Measurements from ENCODE around the gene DCUN1D4. TPM values are rescaled to one million over a fixed set of nuclear protein-coding genes. Genes with fewer than 3 reads are reported as not detected.

The DCUN1D4 gene
- total RNA-seq, 1 donor from 2014 or later: 28.7 TPM

DNA sequence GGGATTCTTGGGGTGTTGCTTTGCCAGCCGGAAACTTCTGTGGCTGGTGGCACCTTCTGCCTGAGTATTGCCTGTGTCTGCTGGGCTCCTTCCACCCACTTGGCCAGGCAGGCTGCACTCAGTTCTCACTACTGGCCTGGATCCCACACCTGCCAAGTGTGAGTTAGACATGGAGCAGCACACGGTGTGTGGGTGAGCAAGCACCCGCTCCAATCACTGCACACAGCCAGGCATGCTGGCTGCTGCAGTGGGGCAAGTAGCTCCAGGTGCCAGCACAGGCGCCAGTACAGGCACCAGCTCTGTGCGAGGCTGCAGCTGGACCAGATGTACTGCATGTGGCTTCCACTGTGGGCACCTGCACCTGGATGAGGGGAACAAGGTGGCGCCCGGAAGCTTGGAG, 23.9 kb downstream of the DCUN1D4 start:
- DNase-seq (ENCODE audit: low read depth) (no peak), FAIRE-seq (no peak)
- Histone ChIP-seq H3K27me3 (ENCODE audit: control insufficient read depth, insufficient read depth, low read length) (no peaks in the 10 kb centered on the region), H3K36me3 (ENCODE audit: control insufficient read depth, insufficient read depth, low read length) (peaks cover 14% of the 10 kb centered on the region), H3K4me3 (ENCODE audit: low read depth, low read length) (no peak overlapping the region)
- TF ChIP-seq, protein P1, sequence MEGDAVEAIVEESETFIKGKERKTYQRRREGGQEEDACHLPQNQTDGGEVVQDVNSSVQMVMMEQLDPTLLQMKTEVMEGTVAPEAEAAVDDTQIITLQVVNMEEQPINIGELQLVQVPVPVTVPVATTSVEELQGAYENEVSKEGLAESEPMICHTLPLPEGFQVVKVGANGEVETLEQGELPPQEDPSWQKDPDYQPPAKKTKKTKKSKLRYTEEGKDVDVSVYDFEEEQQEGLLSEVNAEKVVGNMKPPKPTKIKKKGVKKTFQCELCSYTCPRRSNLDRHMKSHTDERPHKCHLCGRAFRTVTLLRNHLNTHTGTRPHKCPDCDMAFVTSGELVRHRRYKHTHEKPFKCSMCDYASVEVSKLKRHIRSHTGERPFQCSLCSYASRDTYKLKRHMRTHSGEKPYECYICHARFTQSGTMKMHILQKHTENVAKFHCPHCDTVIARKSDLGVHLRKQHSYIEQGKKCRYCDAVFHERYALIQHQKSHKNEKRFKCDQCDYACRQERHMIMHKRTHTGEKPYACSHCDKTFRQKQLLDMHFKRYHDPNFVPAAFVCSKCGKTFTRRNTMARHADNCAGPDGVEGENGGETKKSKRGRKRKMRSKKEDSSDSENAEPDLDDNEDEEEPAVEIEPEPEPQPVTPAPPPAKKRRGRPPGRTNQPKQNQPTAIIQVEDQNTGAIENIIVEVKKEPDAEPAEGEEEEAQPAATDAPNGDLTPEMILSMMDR (IDR thresholded peaks at IDR 0.05; ENCODE audit: insufficient read depth, low read length, severe bottlenecking): no peak

DNA sequence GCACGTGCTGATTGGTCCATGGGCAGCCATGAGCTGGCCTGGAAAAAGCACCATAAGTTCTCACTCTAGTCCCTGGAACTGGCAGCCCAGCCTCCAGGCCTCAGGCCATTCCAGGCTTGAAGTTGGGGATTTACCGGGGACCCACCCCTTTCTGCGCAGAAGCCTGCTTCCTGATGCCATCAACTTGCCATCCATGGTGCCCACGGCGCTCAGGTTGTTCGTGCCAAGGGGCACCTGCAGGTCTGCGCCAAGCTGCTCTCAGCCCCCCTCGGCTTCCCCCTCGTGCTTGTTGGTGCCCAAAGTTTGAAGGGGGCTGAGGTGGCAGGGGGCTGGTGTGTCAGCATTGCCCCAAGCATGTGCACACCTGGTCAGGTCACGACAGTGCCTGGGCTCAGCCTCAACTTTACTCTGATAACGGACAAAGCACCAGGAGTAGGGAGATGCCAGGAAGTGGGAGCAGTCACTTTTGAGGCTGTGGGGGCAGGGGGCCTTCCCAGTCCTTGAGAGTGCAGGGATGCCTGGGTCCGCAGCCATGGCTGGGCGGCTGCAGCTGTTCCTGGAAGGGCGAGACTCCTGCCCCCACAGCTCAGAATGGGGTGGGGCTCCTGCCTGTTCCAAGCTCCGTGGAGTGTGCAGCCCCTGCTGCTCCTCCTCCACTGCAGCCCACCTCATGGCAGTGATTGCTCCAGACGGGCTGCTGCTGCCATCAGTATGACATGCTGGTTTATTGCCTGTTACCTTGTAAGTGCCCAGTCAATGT, 24.9 kb downstream of the DCUN1D4 start:
- TF ChIP-seq, protein P1 (IDR thresholded peaks at IDR 0.05; ENCODE audit: insufficient read depth, low read length, severe bottlenecking): no peak
- H3K36me3 ChIP-seq (ENCODE audit: control insufficient read depth, insufficient read depth, low read length): peaks cover 20% of the 10 kb centered on the region
- H3K27me3 ChIP-seq (ENCODE audit: control insufficient read depth, insufficient read depth, low read length): no peaks in the 10 kb centered on the region
- H3K4me3 ChIP-seq (ENCODE audit: low read depth, low read length): no peak overlapping the region
- DNase-seq (ENCODE audit: low read depth): no peak
- FAIRE-seq: no peak

DNA sequence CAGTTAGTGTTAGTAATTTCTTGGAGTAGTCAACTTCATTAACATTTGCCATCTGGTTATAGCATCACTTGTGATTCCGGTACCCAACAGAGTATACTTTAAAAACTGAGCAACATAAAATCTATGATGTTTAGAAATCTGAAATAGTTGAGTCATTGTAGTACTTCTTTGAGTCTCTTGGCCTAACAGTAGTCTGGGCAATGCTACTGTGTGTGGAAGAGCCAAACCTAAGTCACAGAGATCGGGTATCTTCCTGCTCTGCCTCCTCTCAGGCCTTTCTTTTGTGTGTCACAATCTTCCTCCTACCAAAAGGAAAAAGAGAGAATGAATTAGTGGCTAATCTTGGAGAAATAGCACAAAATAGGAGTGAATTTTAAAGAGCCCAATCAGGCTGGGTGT, 25.5 kb downstream of the DCUN1D4 start:
- H3K4me3 ChIP-seq (ENCODE audit: low read depth, low read length): no peak overlapping the region
- peaks cover 22% of the 10 kb centered on the region for H3K36me3 ChIP-seq (ENCODE audit: control insufficient read depth, insufficient read depth, low read length)
- TF ChIP-seq, protein P1 (IDR thresholded peaks at IDR 0.05; ENCODE audit: insufficient read depth, low read length, severe bottlenecking): no peak
- DNase-seq (ENCODE audit: low read depth) (no peak), FAIRE-seq (no peak)
- no peaks in the 10 kb centered on the region for H3K27me3 ChIP-seq (ENCODE audit: control insufficient read depth, insufficient read depth, low read length)

DNA sequence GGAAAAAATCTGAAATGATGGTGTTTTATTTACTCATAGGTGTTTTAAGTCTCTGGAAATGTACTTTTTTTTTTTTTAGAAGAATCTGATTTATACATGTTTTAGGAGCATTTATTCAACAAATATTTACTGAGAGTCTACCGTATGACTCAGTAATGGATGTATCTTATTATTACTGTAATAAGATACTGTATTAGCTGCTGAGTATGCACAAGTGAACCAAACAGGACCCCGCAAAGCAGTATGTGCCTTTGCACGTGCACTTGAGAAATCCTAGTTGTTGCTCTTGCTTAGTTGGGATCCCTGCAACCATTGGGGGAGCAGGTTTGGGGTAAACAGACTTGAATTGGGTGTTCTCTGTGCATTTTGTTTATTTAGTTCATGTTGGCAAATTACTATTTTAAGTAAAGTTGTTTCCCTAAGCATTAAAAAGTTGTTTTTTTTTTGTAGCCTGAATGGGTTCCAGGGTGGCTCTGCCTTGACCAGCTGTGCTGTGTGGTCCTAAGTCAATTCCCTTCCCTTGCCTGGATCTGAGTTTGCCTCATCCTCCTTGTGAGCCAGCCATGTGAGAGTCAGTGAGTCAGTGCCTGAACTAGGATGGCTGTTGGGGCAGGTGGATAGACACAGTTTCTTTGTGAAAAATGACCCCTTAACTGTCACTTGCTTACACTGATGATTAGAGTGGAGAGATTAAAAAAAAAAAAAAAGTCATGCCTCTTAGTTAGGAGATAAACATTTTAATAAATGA, 27.7 kb downstream of the DCUN1D4 start:
- Histone ChIP-seq H3K4me3 (ENCODE audit: low read depth, low read length) (no peak overlapping the region), H3K27me3 (ENCODE audit: control insufficient read depth, insufficient read depth, low read length) (no peaks in the 10 kb centered on the region), H3K36me3 (ENCODE audit: control insufficient read depth, insufficient read depth, low read length) (peaks cover 24% of the 10 kb centered on the region)
- FAIRE-seq (no peak), DNase-seq (ENCODE audit: low read depth) (no peak)
- TF ChIP-seq, protein P1 (IDR thresholded peaks at IDR 0.05; ENCODE audit: insufficient read depth, low read length, severe bottlenecking): no peak

DNA sequence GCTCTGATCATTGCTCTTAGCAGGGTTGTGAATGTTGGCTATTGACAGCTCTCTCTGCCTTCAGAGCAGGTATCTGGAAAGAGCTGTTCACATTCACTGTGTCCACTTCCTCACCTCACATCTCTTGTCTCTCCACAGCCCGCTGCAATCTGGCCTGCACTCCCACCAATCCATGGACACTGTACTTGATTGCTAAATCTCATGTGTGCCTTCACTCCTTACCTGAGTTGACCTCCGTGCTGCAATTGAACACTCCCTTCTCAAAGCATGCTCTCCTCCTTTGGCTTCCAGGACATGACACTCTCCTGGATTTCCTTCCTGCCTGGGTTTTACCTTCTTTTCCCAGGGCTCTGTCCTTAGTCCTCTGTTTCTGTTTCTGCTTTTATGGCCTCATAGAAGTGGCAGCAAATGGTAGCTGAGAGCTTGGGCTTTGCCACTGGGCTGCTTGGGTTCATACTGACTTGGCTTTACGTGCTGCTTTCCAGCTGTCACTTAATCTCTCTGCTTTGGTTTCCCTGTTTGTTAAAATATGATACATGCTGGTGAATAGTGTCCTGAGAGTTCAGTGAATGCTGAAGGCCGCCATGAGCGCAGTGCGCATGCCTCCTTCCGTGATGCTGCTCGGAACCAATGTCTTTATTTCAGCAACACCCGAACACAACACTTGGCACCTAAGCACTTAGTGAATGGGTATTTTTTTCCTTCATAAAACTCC, 29.5 kb downstream of the DCUN1D4 start:
- peaks cover 14% of the 10 kb centered on the region for H3K36me3 ChIP-seq (ENCODE audit: control insufficient read depth, insufficient read depth, low read length)
- H3K4me3 ChIP-seq (ENCODE audit: low read depth, low read length): no peak overlapping the region
- no peak for FAIRE-seq
- TF ChIP-seq, protein P1 (IDR thresholded peaks at IDR 0.05; ENCODE audit: insufficient read depth, low read length, severe bottlenecking): no peak
- DNase-seq (ENCODE audit: low read depth): no peak
- H3K27me3 ChIP-seq (ENCODE audit: control insufficient read depth, insufficient read depth, low read length): no peaks in the 10 kb centered on the region

All from bronchial epithelial cell (primary cell).